SIG-M5 treated with dmso at 0.1 percent for 504 hours (cell line): Measurements from ENCODE around the gene CYP4F2.
A peak's percentile ranks its signal among the peaks of the same experiment; 100 is the strongest.
"Not testable (repeated sequence)": the region's sequence is repeated elsewhere in the genome, so short reads cannot be mapped to it uniquely, and the experiment has no call there.

Source experiments
- DNase-seq: peaks from one replicate; lab custom pipeline; 2025; ENCODE audit not compliant: unreplicated experiment; lab: John Stamatoyannopoulos, UW

CYP4F2 gene

DNA sequence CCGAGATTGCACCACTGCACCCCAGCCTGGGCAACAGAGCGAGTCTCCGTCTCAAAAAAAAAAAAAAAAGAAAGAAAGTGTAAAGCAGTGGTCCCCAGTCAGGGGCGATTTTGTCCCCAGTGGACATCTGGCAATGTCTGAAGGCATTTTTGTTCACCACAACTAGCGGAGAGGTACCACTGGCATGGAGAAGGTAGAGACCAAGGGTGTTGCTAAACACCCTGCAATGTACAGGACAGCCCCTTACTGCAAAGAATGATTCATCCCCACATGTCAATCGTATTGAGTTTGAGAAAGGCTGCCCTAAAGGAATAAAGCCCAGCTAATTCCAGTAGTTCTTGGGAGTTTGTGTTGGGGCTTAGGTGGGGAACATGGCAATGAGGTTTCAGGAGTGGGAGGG is 38.7 kb downstream of the CYP4F2 start:
- DNase-seq, result peak; percentile 44

DNA sequence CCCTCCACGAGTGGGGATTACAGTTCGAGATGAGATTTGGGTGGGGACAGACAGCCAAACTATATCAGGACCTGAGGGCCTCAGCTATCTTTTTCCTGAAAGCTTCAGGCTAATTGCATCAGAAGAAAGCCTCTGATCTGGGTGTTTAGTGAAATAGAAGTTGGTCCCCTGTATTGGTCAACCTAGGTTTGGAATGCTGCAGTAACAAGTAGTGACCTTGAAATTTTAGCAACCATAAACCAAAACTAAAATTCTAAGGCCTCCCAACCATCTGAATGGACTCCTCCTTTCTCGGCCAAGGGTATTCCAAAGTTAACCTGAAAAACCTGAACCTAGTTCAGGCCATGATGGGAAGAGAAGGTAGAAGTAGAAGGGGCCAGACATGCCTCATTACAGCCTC is 47.5 kb downstream of the CYP4F2 start:
- DNase-seq, result no peak

DNA sequence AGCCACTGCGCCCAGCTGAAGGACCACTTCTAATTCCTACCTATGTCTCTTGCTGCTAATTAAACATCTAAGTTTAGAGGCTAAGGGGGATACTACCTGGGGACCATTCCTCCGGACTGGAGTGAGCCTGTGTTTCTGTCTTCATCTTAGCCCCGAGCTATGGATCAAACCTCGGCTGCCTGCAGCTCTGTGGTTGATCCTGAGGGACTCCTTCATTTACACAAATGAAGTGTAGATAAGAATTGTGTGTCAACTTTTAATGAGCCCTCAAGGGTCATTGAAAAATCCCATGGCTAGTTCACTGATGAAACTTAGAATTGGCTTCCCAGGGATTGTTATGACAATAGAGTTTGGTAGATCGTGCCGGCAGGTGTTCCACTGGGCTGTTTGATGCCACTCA is 51.0 kb downstream of the CYP4F2 start:
- DNase-seq, result no peak

DNA sequence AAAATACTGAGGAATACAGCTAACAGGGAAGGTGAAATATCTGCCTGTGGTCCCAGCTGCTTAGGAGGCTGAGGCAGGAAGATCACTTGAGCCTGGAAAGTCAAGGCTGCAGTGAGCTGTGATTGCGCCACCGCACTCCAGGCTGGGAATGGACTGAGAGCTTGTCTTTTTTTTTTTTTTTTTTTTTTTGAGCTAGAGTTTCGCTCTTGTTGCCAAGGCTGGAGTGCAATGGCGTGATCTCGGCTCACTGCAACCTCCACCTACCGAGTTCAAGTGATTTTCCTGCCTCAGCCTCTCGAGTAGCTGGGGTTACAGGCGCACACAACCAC is 54.0 kb downstream of the CYP4F2 start:
- DNase-seq, result not testable (repeated sequence)

DNA sequence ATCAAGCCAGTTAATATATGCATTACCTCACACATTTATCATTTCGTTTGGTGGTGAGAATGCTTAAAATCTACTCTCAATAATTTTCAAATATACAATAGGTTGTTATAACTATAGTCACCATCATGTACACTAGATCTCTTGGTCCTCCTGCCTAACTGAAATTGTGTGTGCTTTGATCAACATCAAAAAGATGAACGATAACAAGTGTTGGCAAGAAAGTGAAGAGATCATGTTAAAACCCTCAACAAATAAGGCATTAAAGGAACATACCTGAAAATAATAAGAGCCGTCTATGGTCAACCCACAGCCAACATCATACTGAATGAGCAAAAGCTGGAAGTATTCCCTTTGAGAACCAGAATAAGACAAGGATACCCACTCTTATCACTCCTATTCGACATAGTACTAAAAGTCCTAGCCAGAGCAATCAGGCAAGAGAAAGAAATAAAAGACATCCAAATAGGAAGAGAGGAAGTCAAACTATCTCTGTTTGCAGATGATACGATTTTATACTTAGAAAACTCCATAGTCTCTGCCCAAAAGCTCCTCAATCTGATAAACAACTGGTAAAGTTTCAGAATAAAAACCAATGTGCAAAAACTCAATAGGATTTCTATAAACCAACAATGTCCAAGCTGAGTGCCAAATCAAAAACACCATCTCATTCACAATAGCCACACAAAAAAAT is 54.5 kb downstream of the CYP4F2 start:
- DNase-seq, result no peak

DNA sequence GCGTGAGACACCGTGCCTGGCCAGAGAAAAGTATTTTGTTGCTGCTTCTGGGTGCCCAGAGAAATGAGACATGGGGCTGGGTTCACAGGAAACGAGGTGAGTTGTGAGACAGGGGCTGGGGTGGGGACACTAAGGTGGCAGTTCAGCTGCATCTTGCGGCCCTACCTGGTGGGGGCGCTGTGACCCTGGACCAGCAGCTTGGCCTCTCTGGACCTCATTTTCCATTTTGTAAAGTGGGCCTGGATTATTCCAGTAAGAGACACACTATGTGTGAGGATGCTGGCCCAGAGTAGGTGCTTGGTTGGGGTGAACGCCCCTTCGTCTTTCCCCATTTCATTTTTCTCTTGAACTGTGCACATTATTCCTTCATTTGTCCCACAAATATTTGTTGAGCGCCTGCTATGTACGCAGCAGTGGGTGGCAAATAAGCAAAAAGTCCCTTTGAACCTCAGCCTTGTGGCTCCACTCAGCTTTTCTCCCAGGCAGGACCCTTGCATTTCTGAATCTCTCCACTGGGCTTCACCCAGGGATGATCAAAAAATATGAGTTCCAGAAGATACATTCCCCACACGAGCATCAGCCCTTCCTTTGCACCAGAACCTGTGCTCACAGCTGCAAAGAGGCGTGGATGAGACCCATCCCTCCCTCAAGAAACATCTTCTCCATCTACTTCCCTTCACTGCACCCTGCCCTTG is 55.9 kb downstream of the CYP4F2 start:
- DNase-seq, result no peak

DNA sequence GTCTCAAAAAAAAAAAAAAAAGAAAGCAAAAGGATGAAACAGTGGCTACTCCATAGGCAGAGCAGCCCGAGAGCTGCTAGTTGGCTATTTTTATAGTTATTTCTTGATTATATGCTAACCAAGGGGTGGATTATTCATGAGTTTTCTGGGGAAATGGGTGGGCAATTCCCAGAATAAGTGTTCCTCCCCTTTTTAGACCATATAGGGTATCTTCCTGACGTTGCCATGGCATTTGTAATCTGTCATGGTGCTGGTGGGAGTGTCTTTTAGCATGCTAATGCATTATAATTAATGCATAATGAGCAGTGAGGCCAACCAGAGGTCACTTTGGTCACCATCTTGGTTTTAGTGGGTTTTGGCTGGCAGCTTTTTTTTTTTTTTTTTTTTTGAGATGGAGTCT is 57.0 kb downstream of the CYP4F2 start:
- no peak for DNase-seq

DNA sequence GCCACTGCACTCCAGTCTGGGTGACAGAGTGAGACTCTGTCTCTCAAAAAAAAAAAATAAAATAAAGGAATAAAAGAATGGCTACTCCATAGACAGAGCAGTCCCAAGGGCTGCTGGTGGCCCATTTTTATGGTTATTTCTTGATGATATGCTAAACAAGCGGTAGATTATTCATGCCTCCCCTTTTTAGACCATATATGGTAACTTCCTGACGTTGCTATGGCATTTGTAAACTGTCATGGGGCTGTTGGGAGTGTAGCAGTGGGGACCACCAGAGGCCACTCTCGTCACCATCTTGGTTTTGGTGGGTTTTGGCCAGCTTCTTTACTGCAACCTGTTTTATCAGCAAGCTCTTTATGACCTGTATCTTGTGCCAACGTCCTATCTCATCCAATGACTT is 58.0 kb downstream of the CYP4F2 start:
- not testable (repeated sequence) for DNase-seq

DNA sequence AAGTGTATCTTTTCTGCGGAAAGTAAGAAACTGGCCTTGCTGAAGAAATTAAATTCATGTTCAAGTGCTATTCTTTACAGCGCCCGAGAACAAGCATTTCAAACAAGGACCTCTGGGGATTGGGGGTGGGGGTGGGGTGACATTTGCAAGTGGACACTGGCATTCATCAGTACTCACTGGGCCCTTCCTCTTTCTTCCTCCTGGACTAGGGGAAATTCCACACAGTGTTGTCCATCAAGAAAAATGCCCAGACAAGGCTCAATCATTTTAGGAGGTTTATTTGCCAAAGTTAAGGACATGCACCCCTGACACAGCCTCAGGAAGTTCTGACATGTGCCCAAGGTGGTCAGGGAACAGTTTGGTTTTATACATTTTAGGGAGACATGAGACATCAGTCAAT is 59.5 kb downstream of the CYP4F2 start:
- no peak for DNase-seq

DNA sequence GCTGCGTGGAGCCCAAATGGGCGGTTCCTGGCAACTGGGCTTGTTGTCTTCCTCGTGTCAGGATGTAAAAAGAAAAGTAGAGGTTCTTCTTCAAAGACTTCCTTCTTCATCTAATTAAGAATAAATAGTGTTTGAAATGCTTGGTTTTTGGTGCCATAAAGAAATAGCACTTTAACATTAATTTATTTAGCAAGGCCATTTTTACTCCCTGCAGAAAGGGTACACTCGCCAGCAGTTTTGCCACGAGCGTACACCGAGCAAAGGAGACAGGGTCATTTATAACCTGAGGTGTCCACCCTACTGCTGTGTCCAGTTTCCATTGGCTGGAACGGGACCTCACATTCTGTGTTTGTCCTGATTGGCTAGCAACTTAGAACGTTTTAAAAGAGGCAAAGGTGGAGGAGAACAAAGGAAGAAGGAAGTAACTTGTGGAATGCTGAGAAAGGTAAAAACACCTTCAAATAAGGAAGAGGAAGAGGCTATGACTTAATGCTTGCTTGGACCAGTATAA is 60.6 kb downstream of the CYP4F2 start:
- DNase-seq, result peak; percentile 69

DNA sequence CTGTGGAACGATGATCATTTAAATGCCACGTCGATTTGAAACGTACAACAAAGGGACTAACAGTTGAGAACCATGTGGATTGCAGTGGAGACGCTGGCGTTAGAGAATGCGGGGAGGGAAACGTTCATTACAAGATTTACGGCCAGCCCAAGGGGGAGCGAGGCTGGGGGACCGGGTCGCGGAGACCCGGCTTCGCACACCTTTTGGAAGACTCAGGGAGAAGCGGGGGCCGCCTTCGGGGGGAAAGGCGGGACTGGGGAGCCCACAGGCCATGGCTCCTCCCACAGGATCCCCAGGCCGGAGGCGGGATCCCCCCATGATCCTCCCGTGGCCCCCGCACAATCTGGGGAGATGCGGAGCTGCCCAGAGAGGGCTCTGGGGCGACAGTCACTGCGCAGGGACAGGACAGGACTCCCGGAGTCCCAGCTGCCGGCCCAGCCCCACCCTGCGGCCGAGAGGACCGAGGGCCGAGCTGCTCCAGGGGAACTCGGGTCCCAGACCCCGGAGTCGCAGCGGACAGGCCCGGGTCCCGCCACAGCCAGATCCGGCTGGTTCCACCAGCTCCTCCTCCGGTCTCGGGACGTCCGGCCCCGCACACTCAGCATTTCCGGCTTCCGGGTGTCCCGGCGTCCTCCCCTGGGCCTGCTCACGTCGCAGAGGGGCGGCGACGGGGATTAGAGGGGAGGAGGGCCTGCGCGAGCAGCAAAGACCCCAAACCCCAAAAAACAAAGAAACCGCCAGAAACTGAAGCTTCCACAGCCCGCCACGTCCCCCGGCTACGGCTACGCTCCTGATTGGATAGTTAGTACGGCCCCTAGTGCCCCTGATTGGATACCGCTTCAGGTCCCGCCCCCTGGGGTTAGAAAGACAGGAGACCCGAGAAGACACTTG is 61.3 kb downstream of the CYP4F2 start:
- peak; percentile 98 for DNase-seq

DNA sequence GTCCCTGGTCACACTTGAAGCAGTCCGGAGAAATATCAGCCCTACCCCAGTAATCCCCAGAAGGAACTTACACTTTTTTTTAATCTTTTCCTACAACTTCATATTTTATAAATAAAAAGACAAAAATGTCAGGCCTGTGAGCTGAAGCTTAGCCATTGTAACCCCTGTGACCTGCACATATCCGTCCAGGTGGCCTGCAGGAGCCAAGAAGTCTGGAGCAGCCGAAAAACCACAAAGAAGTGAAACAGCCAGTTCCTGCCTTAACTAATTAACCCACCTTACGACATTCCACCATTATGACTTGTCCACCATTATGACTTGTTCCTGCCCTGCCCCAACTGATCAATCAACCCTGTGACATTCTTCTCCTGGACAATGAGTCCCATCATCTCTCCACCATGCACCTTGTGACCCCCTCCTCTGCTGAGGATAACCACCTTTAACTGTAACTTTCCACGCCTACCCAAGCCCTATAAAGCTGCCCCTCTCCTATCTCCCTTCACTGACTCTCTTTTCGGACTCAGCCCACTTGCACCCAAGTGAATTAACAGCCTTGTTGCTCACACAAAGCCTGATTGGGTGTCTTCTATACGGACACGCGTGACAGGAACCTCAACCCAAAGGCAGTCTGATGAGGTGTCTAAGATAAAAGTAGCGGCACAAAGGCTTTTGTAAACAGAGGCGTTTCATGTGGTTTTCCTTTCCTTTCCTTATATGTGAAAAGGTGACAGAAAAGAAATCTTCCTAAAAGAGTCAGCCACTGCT is 62.1 kb downstream of the CYP4F2 start:
- peak; percentile 8 for DNase-seq

DNA sequence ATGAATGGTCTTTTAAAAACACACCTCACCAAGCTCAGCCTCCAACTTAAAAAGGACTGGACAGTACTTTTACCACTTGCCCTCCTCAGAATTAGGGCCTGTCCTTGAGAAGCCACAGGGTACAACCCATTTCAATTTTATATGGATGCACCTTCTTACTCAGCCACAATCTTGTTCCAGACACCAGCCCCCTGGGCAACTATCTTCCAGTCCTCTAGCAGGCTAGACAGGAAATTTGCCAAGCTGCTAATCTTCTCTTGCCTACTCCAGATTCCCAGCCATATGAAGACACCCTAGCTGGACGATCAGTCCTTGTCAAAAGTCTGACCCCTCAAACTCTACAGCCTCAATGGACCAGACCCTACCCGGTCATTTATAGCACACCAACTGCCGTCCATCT is 63.6 kb downstream of the CYP4F2 start:
- DNase-seq, result not testable (repeated sequence)

DNA sequence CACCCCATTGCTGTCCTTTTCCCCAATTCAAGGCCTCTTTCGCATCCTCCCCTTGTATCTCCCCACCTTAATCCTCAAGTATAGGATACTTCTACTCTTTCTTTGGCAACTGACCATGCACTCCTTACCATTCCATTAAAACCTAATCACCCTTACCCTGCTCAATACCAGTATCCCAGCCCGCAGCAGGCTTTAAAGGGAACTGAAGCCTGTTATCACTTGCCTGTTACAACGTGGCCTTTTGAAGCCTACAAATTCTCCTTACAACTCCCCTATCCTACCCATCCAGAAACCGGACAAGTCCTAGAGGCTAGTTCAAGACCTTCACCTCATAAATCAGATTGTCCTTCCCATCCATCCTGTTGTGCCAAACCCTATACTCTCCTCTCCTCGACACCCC is 66.2 kb downstream of the CYP4F2 start:
- DNase-seq, result no peak

DNA sequence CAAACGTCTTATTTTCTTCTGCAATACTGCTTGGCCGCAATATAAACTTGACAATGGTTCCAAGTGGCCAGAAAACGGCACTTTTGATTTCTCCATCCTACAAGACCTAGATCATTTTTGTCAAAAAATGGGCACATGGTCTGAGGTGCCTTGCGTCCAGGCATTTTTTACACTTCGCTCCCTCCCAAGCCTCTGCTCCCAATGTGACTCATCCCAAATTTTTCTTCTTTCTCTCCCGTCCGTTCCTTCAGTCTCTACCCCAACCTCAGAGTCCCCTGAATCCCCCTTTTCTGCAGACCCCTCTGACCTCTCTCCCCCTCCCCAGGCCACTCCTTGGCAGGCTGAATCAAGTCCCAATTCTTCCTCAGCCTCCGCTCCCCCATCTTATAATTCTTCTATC is 68.1 kb downstream of the CYP4F2 start:
- no peak for DNase-seq

DNA sequence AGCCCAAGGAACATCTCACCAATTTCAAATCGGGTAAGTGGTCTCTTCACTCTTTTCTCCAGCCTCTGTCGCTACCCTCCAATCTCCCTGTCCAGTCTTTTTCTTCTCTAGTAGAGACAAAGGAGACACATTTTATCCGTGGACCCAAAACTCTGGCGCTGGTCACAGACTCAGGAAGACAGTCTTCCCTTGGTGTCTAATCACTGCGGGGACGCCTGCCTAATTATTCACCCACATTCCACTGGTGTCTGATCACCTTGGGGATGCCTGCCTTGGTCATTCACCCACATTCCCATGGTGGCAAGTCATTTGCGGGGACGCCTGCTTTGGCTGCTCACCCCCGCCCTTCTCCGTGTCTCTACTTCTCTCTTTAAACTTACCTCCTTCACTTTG is 68.6 kb downstream of the CYP4F2 start:
- no peak for DNase-seq

DNA sequence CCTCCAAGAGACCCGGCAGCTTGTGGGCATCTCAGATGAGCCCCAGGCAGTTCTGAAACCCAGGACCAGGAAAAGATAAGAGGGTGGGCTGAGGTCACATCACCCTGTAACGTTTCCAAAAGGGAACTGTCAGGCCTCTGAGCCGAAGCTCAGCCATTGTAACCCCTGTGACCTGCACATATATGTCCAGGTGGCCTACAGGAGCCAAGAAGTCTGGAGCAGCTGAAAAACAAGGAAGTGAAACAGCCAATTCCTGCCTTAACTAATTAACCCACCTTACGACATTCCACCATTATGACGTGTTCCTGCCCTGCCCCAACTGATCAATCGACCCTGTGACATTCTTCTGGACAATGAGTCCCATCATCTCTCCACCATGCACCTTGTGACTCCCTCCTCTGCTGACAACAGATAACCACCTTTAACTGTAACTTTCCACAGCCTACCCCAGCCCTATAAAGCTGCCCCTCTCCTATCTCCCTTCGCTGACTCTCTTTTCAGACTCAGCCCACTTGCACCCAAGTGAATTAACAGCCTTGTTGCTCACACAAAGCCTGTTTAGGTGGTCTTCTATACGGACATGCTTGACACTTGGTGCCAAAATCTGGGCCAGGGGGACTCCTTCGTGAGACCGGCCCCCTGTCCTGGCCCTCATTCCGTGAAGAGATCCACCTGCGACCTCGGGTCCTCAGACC is 69.1 kb downstream of the CYP4F2 start:
- peak; percentile 3 for DNase-seq

DNA sequence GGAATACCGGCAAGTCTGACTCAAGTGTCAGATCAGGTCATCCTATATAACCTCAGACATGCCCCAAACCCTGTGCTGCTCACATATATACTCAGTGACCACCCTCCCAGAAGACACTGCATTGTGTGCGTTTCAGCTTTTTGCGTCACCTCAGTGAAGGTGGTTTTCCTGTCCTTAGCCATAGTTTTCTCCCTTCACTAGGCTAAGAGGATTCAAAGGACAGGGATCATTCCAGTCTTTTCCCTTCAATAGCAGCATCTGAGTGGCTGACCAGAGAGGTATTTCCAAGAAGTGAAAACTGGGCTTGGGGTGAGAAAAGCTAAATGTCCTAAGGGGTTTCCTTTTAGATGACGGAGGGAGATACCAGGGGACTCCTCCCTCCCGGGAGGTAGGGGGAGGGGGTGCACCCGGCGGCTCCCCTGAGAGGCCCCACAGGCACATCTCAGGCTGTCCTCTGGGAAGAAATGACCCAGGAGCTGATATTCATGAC is 69.7 kb downstream of the CYP4F2 start:
- DNase-seq, result no peak
